TTC549 (cell line): ENCODE data around the gene SMARCE1.
"Not testable (repeated sequence)": the region's sequence is repeated elsewhere in the genome, so short reads cannot be mapped to it uniquely, and the experiment has no call there.

Experiments
- FAIRE-seq: peaks from 2 replicates; lab custom pipeline; 2012; peaks lifted over from hg19 to GRCh38; lab: Jason Lieb, UNC

SMARCE1 gene

GRCh38 chr17:40608061-40608581 is 39.5 kb downstream of the SMARCE1 start:
- no peak for FAIRE-seq

- FAIRE-seq: no peak
Measured at GRCh38 chr17:40607641-40608040, 40.0 kb downstream of the SMARCE1 start.

- FAIRE-seq: no peak
Measured at GRCh38 chr17:40606548-40607353, 40.9 kb downstream of the SMARCE1 start.

GRCh38 chr17:40605306-40605705 is 42.3 kb downstream of the SMARCE1 start:
- no peak for FAIRE-seq

GRCh38 chr17:40604327-40605080 is 43.1 kb downstream of the SMARCE1 start:
- FAIRE-seq: no peak

GRCh38 chr17:40602445-40603443 is 44.9 kb downstream of the SMARCE1 start:
- FAIRE-seq: no peak

GRCh38 chr17:40600486-40601046 is 47.1 kb downstream of the SMARCE1 start:
- no peak for FAIRE-seq

- FAIRE-seq: no peak
Measured at GRCh38 chr17:40599468-40599763, 48.2 kb downstream of the SMARCE1 start.

- no peak for FAIRE-seq
Measured at GRCh38 chr17:40598619-40599467, 48.8 kb downstream of the SMARCE1 start.

GRCh38 chr17:40598301-40598618 is 49.4 kb downstream of the SMARCE1 start:
- no peak for FAIRE-seq

GRCh38 chr17:40597556-40598300 is 49.9 kb downstream of the SMARCE1 start:
- no peak for FAIRE-seq

GRCh38 chr17:40597156-40597555 is 50.5 kb downstream of the SMARCE1 start:
- FAIRE-seq: no peak

- FAIRE-seq: peak; percentile 13
Measured at GRCh38 chr17:40596261-40596919, 51.2 kb downstream of the SMARCE1 start.

GRCh38 chr17:40590742-40591141 is 56.9 kb downstream of the SMARCE1 start:
- no peak for FAIRE-seq

GRCh38 chr17:40588552-40588951 is 59.1 kb downstream of the SMARCE1 start:
- no peak for FAIRE-seq

GRCh38 chr17:40586264-40586663 is 61.4 kb downstream of the SMARCE1 start:
- FAIRE-seq: not testable (repeated sequence)

GRCh38 chr17:40584950-40585349 is 62.7 kb downstream of the SMARCE1 start:
- not testable (repeated sequence) for FAIRE-seq

- FAIRE-seq: no peak
Measured at GRCh38 chr17:40582328-40582901, 65.2 kb downstream of the SMARCE1 start.

- no peak for FAIRE-seq
Measured at GRCh38 chr17:40580140-40580539, 67.5 kb downstream of the SMARCE1 start.
